Measurements from ENCODE around the gene NFKBIZ. TPM values are rescaled to one million over a fixed set of nuclear protein-coding genes. Genes with fewer than 3 reads are reported as not detected.

NFKBIZ gene
- polyA plus RNA-seq, 1 of the 3 experiments (the other 2 are of a cell fraction), result 59.9 TPM

- no peaks in the 10 kb centered on the region for H4K20me1 ChIP-seq (ENCODE audit: insufficient read depth)
- TF ChIP-seq RFX5 (IDR thresholded peaks at IDR 0.05; ENCODE audit: low read length) (peak; percentile 92), GATA2 (CRISPR knock-in tag; IDR thresholded peaks at IDR 0.05) (no peak)
- H3K4me2 ChIP-seq, result no peak overlapping the region
- ChIA-PET CTCF (no interaction called here), POLR2A (no interaction called here)
- no peaks in the 10 kb centered on the region for H3K27me3 ChIP-seq (ENCODE audit: insufficient read depth)
- WGBS (ENCODE audit: low lambda C conversion rate), result 95% methylated on average over 2 of the region's 2 CpGs
- no peaks in the 10 kb centered on the region for H3K9me2 ChIP-seq
- H3K4me1 ChIP-seq (ENCODE audit: control insufficient read depth in 1 of 2, insufficient read depth in 2 of 2, low read depth in 1 of 2, low read length in 1 of 2), result peaks cover 0 to 13% of the 10 kb centered on the region in 2 experiments; a peak in 2 of 4 replicates
- no peaks in the 10 kb centered on the region for H3K36me3 ChIP-seq (replicated peaks in 1 of 2; ENCODE audit: control insufficient read depth in 1 of 2, insufficient read depth in 2 of 2, low read length in 1 of 2)
- no peak overlapping the region for H3K27ac ChIP-seq (ENCODE audit: low read depth in 2 of 2, low read length in 1 of 2)
- no peak overlapping the region for H3K4me3 ChIP-seq (ENCODE audit: low read depth in 2 of 2, low read length in 1 of 2)
- no peaks in the 10 kb centered on the region for H3K79me2 ChIP-seq (ENCODE audit: insufficient read depth)
- H2AFZ ChIP-seq (ENCODE audit: low read depth), result no peak overlapping the region
- peaks cover 22% of the 10 kb centered on the region for H3F3A ChIP-seq (replicated peaks; ENCODE audit: insufficient read depth)
- DNase-seq, result no peak
- no peak overlapping the region for H3K9ac ChIP-seq
- H3K9me3 ChIP-seq, result no peaks in the 10 kb centered on the region
These were observed 48.7 kb downstream of the NFKBIZ start for GRCh38 chr3:101898039-101898438.

GRCh38 chr3:101898752-101899169 is 49.4 kb downstream of the NFKBIZ start:
- H3K4me1 ChIP-seq (ENCODE audit: control insufficient read depth in 1 of 2, insufficient read depth in 2 of 2, low read depth in 1 of 2, low read length in 1 of 2), result peaks cover 0 to 16% of the 10 kb centered on the region in 2 experiments; a peak in 2 of 4 replicates
- no peaks in the 10 kb centered on the region for H3K27me3 ChIP-seq (ENCODE audit: insufficient read depth)
- POLR2A ChIA-PET, result no interaction called here
- no peak for TF ChIP-seq RXRA (IDR thresholded peaks at IDR 0.05; ENCODE audit: borderline replicate concordance, low read depth)
- no peak for TF ChIP-seq JUND (IDR thresholded peaks at IDR 0.05)
- no peak overlapping the region for H3K4me3 ChIP-seq (ENCODE audit: low read depth in 2 of 2, low read length in 1 of 2)
- H3K9ac ChIP-seq, result no peak overlapping the region
- no peak overlapping the region for H3K27ac ChIP-seq (ENCODE audit: low read depth in 2 of 2, low read length in 1 of 2)
- H4K20me1 ChIP-seq (ENCODE audit: insufficient read depth), result no peaks in the 10 kb centered on the region
- H3F3A ChIP-seq (replicated peaks; ENCODE audit: insufficient read depth), result peaks cover 25% of the 10 kb centered on the region
- H3K36me3 ChIP-seq (replicated peaks in 1 of 2; ENCODE audit: control insufficient read depth in 1 of 2, insufficient read depth in 2 of 2, low read length in 1 of 2), result no peaks in the 10 kb centered on the region
- no peak for DNase-seq
- no peak overlapping the region for H2AFZ ChIP-seq (ENCODE audit: low read depth)
- no peak overlapping the region for H3K4me2 ChIP-seq
- 74% methylated on average over 5 of the region's 5 CpGs for WGBS (ENCODE audit: low lambda C conversion rate)
- H3K9me3 ChIP-seq, result no peaks in the 10 kb centered on the region
- H3K9me2 ChIP-seq, result no peaks in the 10 kb centered on the region
- H3K79me2 ChIP-seq (ENCODE audit: insufficient read depth), result no peaks in the 10 kb centered on the region
- CTCF ChIA-PET, result no interaction called here

DNA sequence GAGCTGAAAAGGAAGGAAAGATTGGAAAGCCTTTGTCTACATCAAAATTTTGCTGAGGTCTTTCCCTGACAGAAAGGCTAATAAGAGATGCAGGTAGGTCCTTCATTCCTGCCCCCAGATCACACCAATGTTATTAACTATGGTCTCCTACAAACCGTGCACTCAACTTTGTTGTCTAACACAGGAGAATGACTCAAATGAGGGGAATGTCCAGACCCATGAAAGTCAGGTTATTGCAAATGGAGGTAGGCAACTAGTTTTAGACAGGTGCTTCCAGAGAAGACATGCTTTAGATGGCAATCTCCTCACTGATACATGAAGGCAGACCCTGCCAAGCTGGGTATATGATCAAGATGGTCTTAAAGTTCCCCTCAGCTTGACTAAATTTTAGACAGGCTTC is 51.0 kb downstream of the NFKBIZ start:
- CTCF ChIA-PET, result interaction anchor here (0.8 to 1.4 kb wide), 2 partner anchors 11 to 86 kb away, joined by 4 read pairs; no protein-coding TSS in a partner anchor
- Histone ChIP-seq H3F3A (replicated peaks; ENCODE audit: insufficient read depth) (peaks cover 25% of the 10 kb centered on the region), H3K9me2 (no peaks in the 10 kb centered on the region), H3K27me3 (ENCODE audit: insufficient read depth) (no peaks in the 10 kb centered on the region), H3K9ac (no peak overlapping the region), H3K36me3 (replicated peaks in 1 of 2; ENCODE audit: control insufficient read depth in 1 of 2, insufficient read depth in 2 of 2, low read length in 1 of 2) (no peaks in the 10 kb centered on the region), H3K9me3 (no peaks in the 10 kb centered on the region), H3K4me3 (ENCODE audit: low read depth in 2 of 2, low read length in 1 of 2) (no peak overlapping the region), H2AFZ (ENCODE audit: low read depth) (no peak overlapping the region), H3K4me2 (no peak overlapping the region), H3K27ac (ENCODE audit: low read depth in 2 of 2, low read length in 1 of 2) (no peak overlapping the region), H3K79me2 (ENCODE audit: insufficient read depth) (no peaks in the 10 kb centered on the region), H3K4me1 (ENCODE audit: control insufficient read depth in 1 of 2, insufficient read depth in 2 of 2, low read depth in 1 of 2, low read length in 1 of 2) (peaks cover 0 to 16% of the 10 kb centered on the region in 2 experiments; a peak in 2 of 4 replicates), H4K20me1 (ENCODE audit: insufficient read depth) (no peaks in the 10 kb centered on the region)
- no peak for TF ChIP-seq FOSL2 (IDR thresholded peaks at IDR 0.05; ENCODE audit: borderline replicate concordance, low read depth)
- no peak for TF ChIP-seq RXRA (IDR thresholded peaks at IDR 0.05; ENCODE audit: borderline replicate concordance, low read depth)
- no peak for TF ChIP-seq PBX3 (IDR thresholded peaks at IDR 0.05)
- TF ChIP-seq EZH2phosphoT487 (IDR thresholded peaks at IDR 0.05; ENCODE audit: borderline replicate concordance, low read depth), result no peak
- TF ChIP-seq YY1 (IDR thresholded peaks at IDR 0.05; ENCODE audit: low read depth), result no peak
- no peak for TF ChIP-seq GATA2 (CRISPR knock-in tag; IDR thresholded peaks at IDR 0.05)
- TF ChIP-seq, protein P1, sequence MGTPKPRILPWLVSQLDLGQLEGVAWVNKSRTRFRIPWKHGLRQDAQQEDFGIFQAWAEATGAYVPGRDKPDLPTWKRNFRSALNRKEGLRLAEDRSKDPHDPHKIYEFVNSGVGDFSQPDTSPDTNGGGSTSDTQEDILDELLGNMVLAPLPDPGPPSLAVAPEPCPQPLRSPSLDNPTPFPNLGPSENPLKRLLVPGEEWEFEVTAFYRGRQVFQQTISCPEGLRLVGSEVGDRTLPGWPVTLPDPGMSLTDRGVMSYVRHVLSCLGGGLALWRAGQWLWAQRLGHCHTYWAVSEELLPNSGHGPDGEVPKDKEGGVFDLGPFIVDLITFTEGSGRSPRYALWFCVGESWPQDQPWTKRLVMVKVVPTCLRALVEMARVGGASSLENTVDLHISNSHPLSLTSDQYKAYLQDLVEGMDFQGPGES (IDR thresholded peaks at IDR 0.05; ENCODE audit: low read depth, low read length), result no peak
- no peak for TF ChIP-seq MEF2A (IDR thresholded peaks at IDR 0.05; ENCODE audit: borderline replicate concordance, low read depth)
- no peak for TF ChIP-seq CHD2 (IDR thresholded peaks at IDR 0.05; ENCODE audit: low read length, partially characterized antibody)
- no peak for TF ChIP-seq JUND (IDR thresholded peaks at IDR 0.05)
- POLR2A ChIA-PET, result no interaction called here
- no peak for DNase-seq
- 81% methylated on average over 1 of the region's 1 CpG for WGBS (ENCODE audit: low lambda C conversion rate)

Measured in SK-N-SH (cell line).